Measurements from ENCODE around the gene BAIAP2L2.

Gene BAIAP2L2

DNA sequence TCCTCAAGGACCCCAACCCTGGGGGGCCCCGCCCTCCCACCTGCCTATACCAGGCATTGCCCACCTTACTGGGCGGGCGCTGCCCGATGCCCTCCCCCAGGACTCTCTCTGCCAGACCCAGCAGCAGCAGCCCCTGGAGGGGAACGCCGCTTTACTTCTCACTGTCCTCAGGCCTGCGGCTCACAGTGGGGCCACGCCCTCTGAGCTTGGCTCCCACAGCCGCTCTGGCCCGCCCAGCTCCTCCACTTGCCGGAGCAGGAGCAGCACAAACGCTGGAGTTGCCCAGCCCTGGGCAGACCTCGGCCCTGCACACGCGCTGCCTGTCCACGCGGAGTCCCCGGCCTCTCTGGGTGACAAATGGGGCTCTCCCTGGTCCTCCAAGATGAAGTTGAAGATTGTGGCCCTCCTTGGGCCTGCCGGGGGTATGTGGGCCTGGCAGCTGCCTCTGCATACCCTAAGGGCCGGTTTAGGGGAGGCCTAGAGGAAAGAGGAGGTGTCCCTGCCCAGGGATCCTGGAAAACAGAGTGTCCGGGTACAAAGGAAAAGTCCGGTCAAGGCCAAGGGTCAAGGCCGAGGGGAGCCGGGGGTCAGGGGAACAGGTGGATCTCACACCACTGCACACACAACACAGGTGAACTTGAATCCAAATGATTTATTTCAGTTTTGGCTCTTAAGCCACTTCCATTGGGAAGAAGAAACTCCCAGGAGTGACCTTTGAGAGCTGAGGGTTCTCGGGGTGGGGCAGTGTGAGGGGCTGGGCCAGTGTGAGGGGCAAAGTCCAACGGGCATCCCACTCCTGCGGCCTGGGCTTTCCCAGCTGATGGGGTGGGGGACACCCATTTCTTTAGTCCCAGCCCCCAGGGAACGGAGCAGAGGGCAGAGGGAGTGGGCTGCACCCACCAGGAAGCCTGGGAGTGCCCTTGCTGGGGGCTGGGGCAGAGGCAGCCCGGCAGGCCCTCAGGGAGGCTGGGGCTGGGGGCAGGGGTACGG, 674 bp upstream of the BAIAP2L2 start:
- no peak for DNase-seq (ENCODE audit: low read depth)

DNA sequence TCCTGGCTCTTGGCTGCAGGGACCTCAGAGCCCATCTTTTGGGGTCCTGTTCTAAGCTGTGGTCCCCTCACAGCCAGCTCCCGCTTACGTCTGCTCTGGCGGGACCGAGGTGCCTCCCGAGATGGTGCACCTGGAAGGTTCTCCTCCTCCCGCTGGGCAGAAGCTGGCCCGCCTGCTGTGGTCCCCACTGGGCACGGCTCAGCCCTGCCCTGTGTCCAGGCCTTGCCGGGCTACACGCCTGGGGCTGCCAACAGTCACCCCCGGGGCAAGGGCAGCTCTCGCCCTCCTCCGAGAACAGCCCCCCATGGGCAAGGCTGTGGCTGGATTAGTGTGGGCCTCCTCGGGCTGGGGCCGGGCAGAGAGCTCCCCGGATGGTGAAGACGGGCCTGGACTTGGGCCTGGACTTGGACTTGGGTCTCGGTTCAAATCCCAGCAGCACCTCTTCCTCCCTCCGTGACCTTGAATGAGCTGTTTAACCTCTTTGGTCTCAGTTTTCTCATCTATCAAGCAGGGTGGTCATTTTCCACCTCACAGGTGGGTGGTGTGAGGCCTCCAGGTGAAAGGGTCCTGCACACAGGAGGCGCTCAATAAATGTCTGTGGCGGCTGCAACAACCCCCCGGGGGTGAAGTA, 998 bp downstream of the BAIAP2L2 start:
- no peak overlapping the region for H3K4me3 ChIP-seq (ENCODE audit: low read depth, low read length)
- no peak for DNase-seq (ENCODE audit: low read depth)

More for the DNA sequence above, 674 bp upstream of the BAIAP2L2 start:
- no peak overlapping the region for H3K4me3 ChIP-seq (ENCODE audit: low read depth, low read length)

DNA sequence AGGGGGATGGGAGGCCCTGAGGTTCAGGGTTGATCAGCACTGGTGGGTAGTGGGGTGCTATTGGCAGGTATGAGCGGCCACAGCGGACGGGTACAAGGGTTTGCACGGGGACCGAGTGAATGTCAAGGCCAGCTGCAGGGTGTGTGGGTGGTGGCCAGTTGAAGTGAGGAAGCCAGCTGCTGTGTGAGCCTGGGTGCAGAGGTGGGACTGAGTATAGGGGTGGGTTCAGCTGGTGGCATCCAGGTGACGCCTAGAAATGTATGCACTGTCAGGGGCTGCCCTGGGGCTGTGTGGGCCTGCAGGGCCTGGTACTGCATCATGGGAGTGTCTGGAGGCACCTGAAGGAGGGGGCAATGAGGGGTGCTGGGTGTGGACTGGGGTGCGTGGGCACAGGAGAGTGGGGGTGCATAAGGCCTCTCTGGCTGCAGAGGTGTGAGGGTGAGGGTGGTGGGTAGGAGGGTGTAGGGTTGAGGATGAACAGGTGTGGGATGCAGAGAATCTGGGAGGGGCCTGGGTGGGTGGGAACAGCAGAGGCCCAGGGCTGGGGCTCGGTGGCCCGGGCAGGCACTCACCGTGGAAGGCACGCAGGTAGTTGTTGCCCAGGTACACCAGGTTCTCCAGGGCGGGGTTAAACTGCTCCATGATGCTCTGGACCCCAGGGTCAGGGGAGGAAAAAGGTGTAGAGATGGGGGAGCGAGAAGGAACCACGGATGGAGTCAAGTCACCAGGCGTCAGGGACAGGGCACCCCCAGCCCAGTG, 1.7 kb downstream of the BAIAP2L2 start:
- H3K4me3 ChIP-seq (ENCODE audit: low read depth, low read length) = no peak overlapping the region
- no peak for DNase-seq (ENCODE audit: low read depth)

DNA sequence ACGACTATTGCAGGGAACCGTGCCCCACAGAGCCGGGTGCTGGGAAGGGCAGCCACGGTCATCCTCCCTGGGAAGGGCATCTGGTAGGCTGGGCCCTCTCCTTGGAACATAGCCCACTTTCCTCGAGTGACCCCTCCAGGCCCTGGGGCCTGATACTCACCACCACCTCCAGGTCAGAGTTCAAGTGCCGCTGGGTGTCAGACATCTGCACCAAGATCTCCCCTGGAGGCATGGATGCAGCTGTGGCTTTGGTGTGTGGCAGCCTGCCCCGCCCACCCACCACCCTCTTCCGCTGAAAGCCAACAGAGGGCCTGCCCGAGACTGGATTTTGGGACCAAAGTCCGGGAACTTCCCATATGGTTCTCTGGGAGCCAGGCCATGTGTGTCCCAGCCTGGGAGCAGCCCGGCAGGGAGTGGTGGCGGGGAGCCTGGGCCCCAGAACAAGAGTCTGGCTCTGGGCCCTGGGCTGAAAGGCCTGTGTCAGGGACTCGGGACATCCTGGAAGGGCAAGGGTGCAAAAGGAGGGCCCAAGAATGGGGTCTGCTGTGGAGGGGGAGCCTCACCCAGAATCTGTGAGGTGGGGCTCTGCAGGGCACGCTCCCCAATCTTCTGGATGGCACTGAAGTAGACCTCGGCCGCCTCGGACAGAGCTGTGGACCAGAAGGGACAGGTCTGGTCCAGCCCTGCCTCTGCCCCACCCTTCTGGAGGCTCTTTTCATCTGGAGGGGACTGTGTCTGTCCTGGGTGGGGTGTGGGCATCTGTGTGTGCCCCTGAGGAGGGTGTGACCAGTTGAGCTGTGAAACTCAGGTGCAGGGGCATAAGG, 2.6 kb downstream of the BAIAP2L2 start:
- no peak for DNase-seq (ENCODE audit: low read depth)
- H3K4me3 ChIP-seq (ENCODE audit: low read depth, low read length) = no peak overlapping the region

DNA sequence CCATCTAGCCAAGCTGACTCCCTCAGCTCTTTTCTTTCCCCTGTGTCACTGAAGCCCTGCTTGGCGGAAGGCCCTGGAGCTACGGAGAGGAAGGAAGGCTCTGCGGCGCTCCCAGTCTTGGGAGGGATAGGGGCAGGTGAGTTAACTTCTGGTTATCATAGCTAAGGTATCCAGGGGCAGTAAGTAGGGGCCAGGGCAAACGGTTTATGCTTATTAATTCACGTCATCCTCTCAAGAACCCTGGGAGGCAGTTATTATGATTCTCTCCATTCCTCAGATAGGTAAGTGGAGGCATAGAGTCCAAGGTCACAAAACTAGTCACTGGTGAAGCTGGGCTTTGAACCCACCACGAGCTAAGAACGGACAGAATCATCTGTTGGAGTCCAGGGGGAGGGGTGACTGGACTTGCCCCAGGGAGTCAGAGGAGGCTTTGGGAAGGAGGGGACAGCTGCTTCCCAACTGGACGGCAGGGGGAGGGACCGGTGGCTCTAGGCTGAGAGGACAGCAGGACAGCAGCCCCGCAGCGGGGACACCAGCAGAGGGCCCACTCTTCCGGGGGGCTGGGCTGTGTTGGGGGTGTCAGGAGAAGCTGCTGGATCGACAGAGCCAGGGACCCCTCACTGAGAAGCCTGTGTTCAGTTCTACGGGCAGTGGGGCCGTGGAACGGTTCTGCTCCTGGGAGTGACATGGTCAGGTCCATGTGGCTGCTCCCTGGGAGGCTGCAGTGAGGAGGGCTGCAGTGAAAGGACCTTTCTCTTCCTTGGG, 3.5 kb downstream of the BAIAP2L2 start:
- no peak overlapping the region for H3K4me3 ChIP-seq (ENCODE audit: low read depth, low read length)
- no peak for DNase-seq (ENCODE audit: low read depth)

DNA sequence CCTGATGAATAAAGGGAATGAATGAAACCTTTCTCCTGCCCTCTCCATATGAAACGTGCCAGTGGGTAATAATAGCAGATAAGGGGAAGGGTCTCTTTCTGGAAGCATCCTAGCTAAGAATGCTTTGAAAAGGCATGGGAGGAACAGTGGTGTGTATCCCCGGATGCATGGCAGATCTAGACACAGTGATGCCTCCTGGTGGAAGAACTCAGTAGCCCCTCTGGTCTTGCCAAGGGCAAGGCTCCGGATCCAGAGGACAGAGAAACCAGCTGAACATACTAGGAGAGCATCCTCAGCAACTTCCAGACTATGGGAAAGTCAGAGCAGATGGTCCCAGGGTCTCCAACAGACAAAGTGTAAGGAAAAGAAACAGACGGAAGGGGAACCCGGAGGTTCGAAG, 6.4 kb downstream of the BAIAP2L2 start:
- no peak for DNase-seq (ENCODE audit: low read depth)
- no peak overlapping the region for H3K4me3 ChIP-seq (ENCODE audit: low read depth, low read length)

DNA sequence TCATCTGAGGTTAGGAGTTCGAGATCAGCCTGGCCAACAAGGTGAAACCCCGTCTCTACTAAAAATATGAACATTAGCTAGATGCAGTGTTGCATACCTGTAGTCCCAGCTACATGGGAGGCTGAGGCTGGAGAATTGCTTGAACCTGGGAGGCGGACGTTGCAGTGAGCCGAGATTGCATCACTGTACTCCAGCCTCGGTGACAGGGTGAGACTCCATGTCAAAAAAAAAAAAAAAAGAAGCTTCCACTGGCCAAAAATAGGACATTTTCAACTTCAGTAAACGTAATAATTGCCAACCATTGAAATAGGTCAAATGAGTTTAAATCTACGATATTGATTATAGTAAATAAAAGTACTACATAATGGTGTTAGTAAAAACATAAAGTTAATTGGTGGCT, 6.8 kb downstream of the BAIAP2L2 start:
- no peak overlapping the region for H3K4me3 ChIP-seq (ENCODE audit: low read depth, low read length)
- no peak for DNase-seq (ENCODE audit: low read depth)

DNA sequence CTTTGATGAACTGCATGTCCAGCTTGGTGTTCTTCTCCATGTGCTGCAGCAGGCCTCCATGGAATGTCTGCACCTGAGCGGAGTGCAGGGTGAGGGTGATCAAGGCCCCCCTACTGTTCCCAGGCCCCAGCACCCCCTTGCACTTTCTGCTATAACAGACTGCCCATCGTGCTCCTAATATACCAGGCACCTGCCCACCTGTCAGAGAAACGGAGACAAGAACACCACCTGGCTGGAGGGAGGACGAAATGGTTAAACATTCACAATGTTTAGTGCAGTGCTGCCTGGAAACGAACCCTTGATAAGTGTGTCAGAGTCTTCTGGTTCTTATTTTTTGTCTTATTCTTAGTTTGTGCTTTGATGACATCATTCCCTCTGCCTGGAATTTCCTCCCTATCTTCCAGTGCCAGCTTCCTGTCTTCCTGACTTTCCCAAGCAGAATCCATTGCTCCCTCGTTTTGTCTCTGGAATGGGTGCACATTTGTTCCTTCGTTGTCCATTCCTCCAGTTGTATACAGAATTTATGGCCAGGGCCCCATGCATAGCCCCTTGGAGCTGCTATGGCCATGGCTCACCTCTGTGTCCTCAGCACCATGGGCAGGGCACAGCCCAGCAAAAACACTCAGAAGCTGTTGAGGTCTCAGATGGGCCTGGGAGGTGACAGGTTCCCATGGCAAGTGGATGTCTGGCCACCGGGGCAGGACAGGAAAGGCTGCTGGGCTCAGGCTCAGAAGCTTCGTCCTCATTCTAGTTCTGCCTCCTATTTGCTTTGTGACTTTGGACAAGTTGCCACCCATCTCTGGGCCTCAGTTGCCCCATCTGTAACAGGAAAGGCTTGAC, 11.9 kb downstream of the BAIAP2L2 start:
- no peak for DNase-seq (ENCODE audit: low read depth)
- H3K4me3 ChIP-seq (ENCODE audit: low read depth, low read length) = no peak overlapping the region

DNA sequence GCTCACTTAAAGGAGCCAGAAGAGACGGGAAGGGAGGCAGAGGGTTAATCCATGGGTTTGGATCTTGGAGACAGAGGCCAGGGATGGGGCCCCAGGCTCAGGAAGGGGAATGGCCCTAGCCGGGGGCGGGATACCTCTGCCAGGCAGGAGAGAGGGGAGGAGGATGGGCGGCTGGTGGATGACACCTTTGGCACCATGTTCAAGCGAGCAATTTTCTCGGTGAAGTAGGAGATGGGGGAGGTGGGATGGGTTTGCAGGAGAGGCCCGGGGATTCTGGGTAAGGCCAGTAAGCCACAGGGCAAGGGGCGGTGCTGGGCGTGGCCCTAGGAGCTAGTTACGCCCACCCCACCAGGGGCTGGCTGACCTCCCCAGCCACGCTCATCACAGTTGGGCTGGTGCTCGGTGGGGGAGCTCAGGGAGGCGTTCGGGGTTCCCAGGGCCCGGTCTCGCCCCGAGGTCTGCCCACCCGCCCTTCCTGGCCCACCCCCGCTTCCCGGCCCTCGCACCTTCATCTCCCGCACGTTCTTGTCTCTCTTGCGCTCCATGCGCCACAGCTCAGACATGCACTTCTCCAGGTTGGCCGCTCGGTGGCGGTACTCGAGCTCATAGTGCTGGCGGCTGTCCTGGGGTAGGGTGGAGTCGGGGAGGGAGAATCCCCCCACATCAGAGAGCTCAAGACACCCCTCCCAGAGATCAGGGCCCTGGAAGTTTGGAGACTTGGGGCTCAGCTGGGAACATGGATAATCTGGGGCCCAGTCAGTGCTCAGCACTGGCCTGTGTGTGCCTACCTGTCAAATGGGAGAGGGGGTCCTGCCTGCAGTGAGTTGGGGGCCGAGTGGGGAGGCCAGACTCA, 12.7 kb downstream of the BAIAP2L2 start:
- no peak for DNase-seq (ENCODE audit: low read depth)
- H3K4me3 ChIP-seq (ENCODE audit: low read depth, low read length) = no peak overlapping the region

DNA sequence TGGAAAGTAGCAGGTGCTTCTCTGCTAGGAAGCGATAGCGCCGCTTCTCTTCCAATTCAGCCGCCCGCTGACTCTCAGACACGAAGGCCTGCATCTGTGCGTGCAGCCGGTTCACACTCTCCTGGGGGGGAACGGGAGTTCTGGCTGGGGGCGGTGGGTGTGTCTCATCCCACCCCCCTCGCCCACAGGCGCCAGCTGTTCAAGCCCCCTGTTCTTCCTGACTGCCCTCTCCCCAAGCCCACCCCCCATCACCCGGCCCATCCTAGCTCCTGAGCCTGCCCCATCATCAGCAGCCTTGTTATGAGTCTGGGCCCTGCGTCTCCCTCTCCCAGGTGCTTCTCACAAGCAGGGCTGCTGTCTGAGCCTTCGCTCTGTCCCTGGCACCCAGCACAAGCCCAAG, 13.4 kb downstream of the BAIAP2L2 start:
- no peak for DNase-seq (ENCODE audit: low read depth)
- no peak overlapping the region for H3K4me3 ChIP-seq (ENCODE audit: low read depth, low read length)

DNA sequence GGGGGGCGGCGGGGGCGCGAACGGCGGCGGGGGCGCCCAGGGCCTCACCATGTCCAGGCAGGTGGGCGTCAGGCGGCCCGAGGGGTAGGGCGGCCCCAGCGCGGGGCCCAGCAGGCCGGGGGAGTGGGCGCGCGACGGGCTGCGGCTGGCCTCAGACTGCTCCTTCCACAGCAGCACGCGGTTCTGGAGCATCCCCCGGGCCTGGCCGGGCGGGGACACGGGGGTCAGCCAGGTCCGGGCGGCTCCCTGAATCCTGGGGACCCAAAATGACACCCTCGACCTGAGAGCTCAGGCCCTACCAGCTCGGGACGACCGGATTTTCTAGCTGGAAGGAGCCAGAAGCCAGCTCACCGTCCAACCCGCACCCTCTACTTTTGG, 21.0 kb downstream of the BAIAP2L2 start:
- no peak for DNase-seq (ENCODE audit: low read depth)
- H3K4me3 ChIP-seq (ENCODE audit: low read depth, low read length) = no peak overlapping the region

DNA sequence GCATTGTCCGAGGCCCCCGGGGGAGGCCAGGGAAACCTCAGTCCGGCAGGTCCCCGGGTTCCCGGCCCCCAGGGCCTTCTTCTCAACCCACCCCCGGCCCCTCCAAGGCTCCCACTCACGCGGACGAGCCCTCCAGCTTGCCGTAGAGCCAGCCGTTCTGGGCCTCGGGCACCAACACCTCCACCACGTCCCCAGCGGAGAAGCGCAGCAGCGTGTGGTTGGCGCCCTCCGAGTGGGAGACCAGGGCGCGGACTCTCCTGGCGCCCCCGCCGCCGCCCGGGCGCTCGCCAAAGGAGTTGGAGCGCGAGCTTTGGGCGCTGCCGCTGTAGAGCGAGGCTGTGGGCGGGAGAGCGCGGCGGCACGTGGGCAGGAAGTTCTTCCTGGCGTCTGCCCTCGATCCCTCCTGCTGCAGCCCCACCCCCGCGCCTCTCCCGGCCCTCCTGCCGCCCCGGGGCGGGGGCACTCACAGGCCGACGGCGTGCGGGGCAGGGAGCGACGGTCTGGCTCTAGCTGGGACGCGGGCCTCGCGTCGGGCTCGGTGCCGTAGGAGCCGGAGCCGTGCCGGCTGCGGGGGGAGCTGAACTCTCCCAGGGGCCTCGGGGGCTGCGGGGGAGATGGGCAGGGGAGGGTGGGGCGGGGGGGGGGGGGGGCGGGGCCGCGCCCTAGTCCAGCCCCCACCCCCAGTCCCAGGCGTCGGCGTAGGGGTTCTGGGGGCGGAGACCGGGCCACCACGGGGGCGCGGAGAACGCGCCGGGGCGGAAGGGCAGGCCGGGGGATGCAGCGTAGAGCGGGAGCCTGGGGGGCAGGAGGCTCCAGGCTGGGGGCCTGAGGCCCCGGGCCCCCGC, 21.6 kb downstream of the BAIAP2L2 start:
- H3K4me3 ChIP-seq (ENCODE audit: low read depth, low read length) = peak overlapping the region; percentile 30

DNA sequence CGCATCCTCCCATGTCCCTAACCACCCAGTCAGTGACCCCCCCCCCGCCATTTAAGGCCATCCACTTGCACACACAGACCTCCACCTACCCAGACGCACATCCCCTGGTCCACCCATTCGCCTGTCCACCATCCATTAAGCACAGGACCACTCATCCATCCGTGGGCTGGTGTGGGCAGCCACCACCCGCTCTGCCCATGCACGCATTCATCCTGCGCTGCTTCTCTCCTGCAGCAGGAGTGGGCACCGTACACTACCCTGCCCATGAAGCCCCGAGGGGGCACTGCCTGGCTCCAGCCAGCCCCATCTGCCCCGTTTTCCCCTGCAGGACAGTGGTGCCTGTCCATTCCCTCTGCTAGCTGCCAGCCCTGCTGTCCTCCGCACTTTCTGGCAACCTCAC, 22.6 kb downstream of the BAIAP2L2 start:
- no peak for DNase-seq (ENCODE audit: low read depth)
- no peak overlapping the region for H3K4me3 ChIP-seq (ENCODE audit: low read depth, low read length)

More for the DNA sequence above, 21.6 kb downstream of the BAIAP2L2 start:
- DNase-seq (ENCODE audit: low read depth) = no peak

DNA sequence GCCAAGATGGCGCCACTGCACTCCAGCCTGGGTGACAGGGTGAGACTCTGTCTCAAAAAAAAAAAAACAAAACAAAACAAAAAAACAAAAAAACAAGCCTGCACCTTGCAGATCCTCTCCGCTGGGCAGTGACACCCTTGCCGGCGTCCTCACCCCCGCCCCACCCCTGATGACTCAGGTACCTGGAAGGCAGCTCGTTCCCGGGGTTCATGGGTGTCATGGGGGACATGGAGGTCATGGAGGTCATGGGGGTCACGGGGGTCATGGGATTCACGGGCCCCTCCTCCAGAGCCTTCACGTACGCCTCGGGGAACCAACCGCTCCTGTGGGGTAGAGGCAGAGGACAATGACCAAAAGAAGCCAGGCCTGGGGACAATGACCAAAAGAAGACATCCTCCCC, 23.5 kb downstream of the BAIAP2L2 start:
- DNase-seq (ENCODE audit: low read depth) = no peak
- no peak overlapping the region for H3K4me3 ChIP-seq (ENCODE audit: low read depth, low read length)

DNA sequence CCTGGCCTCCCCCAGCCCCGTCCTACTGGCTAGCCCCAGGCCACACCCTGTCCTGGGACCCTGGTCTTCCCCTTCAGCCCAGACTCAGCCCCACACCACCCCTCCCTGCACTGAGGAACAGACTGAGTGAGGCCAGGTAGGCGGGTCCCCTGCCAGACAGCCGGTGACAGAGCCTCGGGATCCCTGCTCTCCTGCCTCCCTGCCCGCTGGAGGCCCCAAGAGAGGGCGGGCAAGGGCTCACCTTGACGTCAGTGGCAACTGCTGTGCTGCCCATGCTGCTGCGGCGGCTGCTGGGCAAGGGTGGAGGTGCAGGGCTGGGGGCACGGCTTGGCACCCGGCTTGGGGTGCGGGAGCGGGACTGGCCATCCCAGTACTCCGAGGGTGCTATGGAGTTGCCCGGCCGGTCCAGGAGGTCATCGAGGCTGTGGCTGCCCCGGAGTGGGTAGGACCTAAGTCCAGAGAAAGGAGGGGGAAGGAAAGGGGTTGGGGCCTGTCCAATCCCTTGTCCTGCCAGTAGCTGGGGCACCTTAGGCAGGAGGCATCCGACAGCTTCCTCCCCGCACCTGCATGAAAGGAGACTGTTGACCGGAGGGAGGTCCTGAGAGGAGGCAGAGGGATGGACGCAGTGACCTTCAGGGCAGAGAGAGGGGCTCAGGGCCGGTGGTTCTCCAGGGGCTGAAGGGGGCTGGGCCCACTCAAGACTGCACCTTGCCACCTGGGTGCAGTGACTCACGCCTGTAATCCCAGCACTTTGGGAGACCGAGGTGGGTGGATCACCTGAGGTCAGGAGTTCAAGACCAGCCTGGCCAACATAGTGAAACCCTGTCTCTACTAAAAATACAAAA, 24.3 kb downstream of the BAIAP2L2 start:
- H3K4me3 ChIP-seq (ENCODE audit: low read depth, low read length) = no peak overlapping the region
- no peak for DNase-seq (ENCODE audit: low read depth)
